ENCODE measurements around the gene LDLRAD2. TPM values are rescaled to one million over a fixed set of nuclear protein-coding genes. Genes with fewer than 3 reads are reported as not detected.
A peak's percentile ranks its signal among the peaks of the same experiment; 100 is the strongest.

The LDLRAD2 gene
- total and polyA plus RNA-seq, 2 of the 8 experiments (the other 6 are each of a cell fraction or from before 2014, with no cell fraction given): 0.48 to 0.74 TPM

- no peak overlapping the region for H3K9ac ChIP-seq (replicated peaks in 1 of 4; ENCODE audit: extremely low read depth in 1 of 4, low read depth in 3 of 4, low read length in 3 of 4)
- no peaks in the 10 kb centered on the region for H3K79me1 ChIP-seq (ENCODE audit: low read depth, low read length)
- no peak for DNase-seq (ENCODE audit: low read depth in 1 of 2, low spot score in 2 of 2)
- no peak for FAIRE-seq
- H3K23ac ChIP-seq (ENCODE audit: insufficient read length): no peak overlapping the region
- peak overlapping the region; percentile 62; the same call in 1 of the 2 replicates for H4K8ac ChIP-seq (ENCODE audit: extremely low read depth, insufficient read depth, low read length)
- peak overlapping the region; percentile 51; the same call in 1 of the 2 replicates for H2BK12ac ChIP-seq (ENCODE audit: low read depth, low read length)
- peak overlapping the region; percentile 53 for H2BK15ac ChIP-seq (ENCODE audit: low read length)
- H3K36me3 ChIP-seq (ENCODE audit: control insufficient read depth in 2 of 4, insufficient read depth in 4 of 4, low read length in 3 of 4): no peaks in the 10 kb centered on the region
- peak overlapping the region; percentile 94 for H2AK5ac ChIP-seq (ENCODE audit: low read depth, low read length)
- 88% methylated on average over 15 of the region's 15 CpGs; no CpG with 5 or more reads in 1 of the 2 experiments for WGBS, 2 experiments (ENCODE audit: extremely low coverage in 1 of 2, insufficient coverage in 1 of 2, insufficient read length in 1 of 2, insufficient replicate concordance in 2 of 2, low coverage in 1 of 2, low lambda C conversion rate in 2 of 2, missing lambda C conversion rate in 1 of 2)
- H4K5ac ChIP-seq (ENCODE audit: insufficient read length, low read depth, low read length): no peak overlapping the region
- no peak overlapping the region for H2BK120ac ChIP-seq (replicated peaks; ENCODE audit: low read depth, low read length)
- H2BK20ac ChIP-seq (ENCODE audit: low read length): peak overlapping the region; percentile 95
- CTCF ChIA-PET (ENCODE audit: partially characterized antibody): interaction anchor here (0.7 to 1.6 kb wide), 4 partner anchors 12 to 86 kb away, joined by 3 to 5 read pairs (median 3); no protein-coding TSS in a partner anchor
- no peak overlapping the region for H3K18ac ChIP-seq (ENCODE audit: extremely low read depth, low read length)
- no peaks in the 10 kb centered on the region for H3K9me3 ChIP-seq (ENCODE audit: insufficient read depth in 2 of 2, low read depth in 1 of 2, low read length in 1 of 2)
- no peak overlapping the region for H3K14ac ChIP-seq (ENCODE audit: insufficient read length)
- peak overlapping the region; percentile 71 for H4K91ac ChIP-seq (replicated peaks; ENCODE audit: insufficient read length, low read length)
- H3K23me2 ChIP-seq (ENCODE audit: low read depth, low read length): no peaks in the 10 kb centered on the region
- H3K27me3 ChIP-seq (replicated peaks in 1 of 4; ENCODE audit: control insufficient read depth in 3 of 4, extremely low read depth in 1 of 4, insufficient read depth in 3 of 4, low read length in 3 of 4): no peaks in the 10 kb centered on the region; a peak in 2 of 7 replicates
- H3K27ac ChIP-seq (ENCODE audit: low read depth, low read length): no peak overlapping the region
- POLR2A ChIA-PET (ENCODE audit: partially characterized antibody): interaction anchor here (1.3 kb wide), 1 partner anchor 31 kb away, joined by 5 read pairs; no protein-coding TSS in a partner anchor
- H4K20me1 ChIP-seq (replicated peaks in 1 of 2; ENCODE audit: control insufficient read depth in 1 of 2, insufficient read depth in 2 of 2, low read length in 2 of 2): no peaks in the 10 kb centered on the region
- peak overlapping the region in 3 of 4 experiments; percentile 11 to 64 (median 48); a peak in 4 of 8 replicates for H3K4me3 ChIP-seq (ENCODE audit: extremely low read depth in 1 of 4, insufficient read depth in 2 of 4, low read depth in 3 of 4, low read length in 4 of 4)
- no peak overlapping the region for H3K56ac ChIP-seq (replicated peaks; ENCODE audit: insufficient read length, low read depth, low read length)
- 0 out of 2 replicates have a peak overlapping the region, but pooled peaks have one; percentile 5 for H2BK5ac ChIP-seq (ENCODE audit: low read depth, low read length)
- H3K79me2 ChIP-seq (ENCODE audit: control insufficient read depth in 1 of 2, insufficient read depth in 2 of 2, low read length in 2 of 2): no peaks in the 10 kb centered on the region
- H3K4me1 ChIP-seq (replicated peaks in 1 of 4; ENCODE audit: control insufficient read depth in 3 of 4, insufficient read depth in 4 of 4, low read length in 3 of 4): peaks cover 0 to 11% (median 2%) of the 10 kb centered on the region in 4 experiments; a peak in 5 of 7 replicates
- H3K4me2 ChIP-seq (ENCODE audit: insufficient read depth in 1 of 2, low read depth in 2 of 2, low read length in 2 of 2): peak overlapping the region; percentile 66 to 67; a peak in 3 of 4 replicates
- 0 out of 2 replicates have a peak overlapping the region, but pooled peaks have one; percentile 34 for H2AFZ ChIP-seq (ENCODE audit: low read length)
- peak overlapping the region; percentile 86 for H3K4ac ChIP-seq (replicated peaks; ENCODE audit: insufficient read length, low read depth, low read length)
- TF ChIP-seq EP300 (IDR thresholded peaks at IDR 0.05; ENCODE audit: borderline replicate concordance in 1 of 2, low read depth in 2 of 2, low read length in 2 of 2): no peak
These were observed 3.0 kb downstream of the LDLRAD2 start for GRCh38 chr1:21814981-21815582.

Measured in H1 (cell line).